HepG2 (cell line): ENCODE data around the gene EIF5. TPM values are rescaled to one million over a fixed set of nuclear protein-coding genes. Genes with fewer than 3 reads are reported as not detected.

Experiments
- KLF11 ChIP-seq: IDR thresholded peaks from 2 replicates; pipeline ENCODE4 v1.6.1; 2016; ENCODE audit warnings: missing compliant biosample characterization
- NCOR1 ChIP-seq: fragments of 200-600 bp; sonication (generic); IDR thresholded peaks from 2 replicates; pipeline ENCODE4 v1.7.0; 2017; ENCODE audit warnings: antibody characterized with exemption, low read length, borderline replicate concordance
- NKX3-1 ChIP-seq: sonication (generic); formaldehyde crosslinking; IDR thresholded peaks from 2 replicates; pipeline ENCODE4 v1.5.0; 2020; ENCODE audit warnings: missing genetic modification reagents
- PHF21A ChIP-seq: sonication (generic); formaldehyde crosslinking; IDR thresholded peaks from 2 replicates; pipeline ENCODE4 v1.5.0; 2020; ENCODE audit warnings: mild to moderate bottlenecking, missing genetic modification reagents
- SMC3 ChIP-seq: IDR thresholded peaks from 2 replicates; pipeline ENCODE4 v1.6.1; 2011; ENCODE audit warnings: low read length, improper control_type of control experiment
- TAF15 ChIP-seq: fragments of 200-400 bp; formaldehyde crosslinking; IDR thresholded peaks from one replicate; pipeline ENCODE4 v1.6.1; 2018; ENCODE audit warnings: mild to moderate bottlenecking, low read depth, low read length; ENCODE audit not compliant: poor library complexity, severe bottlenecking
- TRIM24 ChIP-seq: sonication (generic); formaldehyde crosslinking; IDR thresholded peaks from 2 replicates; pipeline ENCODE4 v1.8.0; 2022; ENCODE audit warnings: mild to moderate bottlenecking, missing genetic modification reagents
- U2AF1 ChIP-seq: fragments of 200-400 bp; formaldehyde crosslinking; optimal IDR thresholded peaks from 2 replicates; pipeline ENCODE3; 2017; ENCODE audit warnings: mild to moderate bottlenecking, low read depth, low read length
- ZNF317 ChIP-seq: sonication (generic); formaldehyde crosslinking; IDR thresholded peaks from 2 replicates; pipeline ENCODE4 v1.5.0; 2020; ENCODE audit warnings: mild to moderate bottlenecking, missing genetic modification reagents
- ZNF772 ChIP-seq: sonication (generic); formaldehyde crosslinking; IDR thresholded peaks from 2 replicates; pipeline ENCODE4 v1.5.0; 2020; ENCODE audit warnings: mild to moderate bottlenecking, missing genetic modification reagents
- ZNF790 ChIP-seq: sonication (generic); formaldehyde crosslinking; IDR thresholded peaks from 2 replicates; pipeline ENCODE4 v1.8.0; 2022; ENCODE audit warnings: missing genetic modification reagents, mild to moderate bottlenecking, borderline replicate concordance
- ZNF883 ChIP-seq: sonication (generic); formaldehyde crosslinking; IDR thresholded peaks from 2 replicates; pipeline ENCODE4 v1.5.1; 2020; ENCODE audit warnings: mild to moderate bottlenecking, missing genetic modification reagents; ENCODE audit errors: not compliant biosample characterization
- polyA plus RNA-seq, 8 experiments: library from polyadenylated mRNA; depleted of rRNA in 3 of 8; stranded (reverse) in 7 of 8; unstranded in 1 of 8; fragments of >200 nt; fragmentation: Illumina TruSeq in 4 of 8; extraction: Trizol in 4 of 8; gene quantifications; 2 replicates each; pipeline versions ENCODE4 v1.2.1 to v1.2.3, GENCODE V29; 2011 to 2016; ENCODE audit warnings: low read depth in 4 of 8, missing spikeins in 1 of 8, mixed read lengths in 1 of 8; ENCODE audit not compliant: insufficient read depth in 1 of 8
- total RNA-seq, 5 experiments: library from RNA; depleted of rRNA; stranded (reverse); fragments of >200 nt; fragmentation: Illumina TruSeq; extraction: Trizol; gene quantifications; 2 replicates each; pipeline ENCODE4 v1.2.3, GENCODE V29; 2016; ENCODE audit warnings: low read depth in 1 of 5
- TF ChIP-seq, protein P1 (sequence below): sonication (generic); formaldehyde crosslinking; IDR thresholded peaks from 2 replicates; pipeline ENCODE4 v1.4.0; 2020; ENCODE audit warnings: missing genetic modification reagents
- TF ChIP-seq, protein P2 (sequence below): IDR thresholded peaks from 2 replicates; pipeline ENCODE4 v1.6.1; 2018; ENCODE audit warnings: missing genetic modification reagents, mild to moderate bottlenecking, missing compliant biosample characterization
- TF ChIP-seq, protein P3 (sequence below): sonication (generic); formaldehyde crosslinking; IDR thresholded peaks from 2 replicates; pipeline ENCODE4 v1.8.0; 2022; ENCODE audit warnings: missing genetic modification reagents, mild to moderate bottlenecking, inconsistent platforms, borderline replicate concordance

The EIF5 gene
- total and polyA plus RNA-seq, 2 of the 13 experiments (the other 11 are each of a cell fraction or from before 2014, with no cell fraction given) = 189 to 281 TPM

DNA sequence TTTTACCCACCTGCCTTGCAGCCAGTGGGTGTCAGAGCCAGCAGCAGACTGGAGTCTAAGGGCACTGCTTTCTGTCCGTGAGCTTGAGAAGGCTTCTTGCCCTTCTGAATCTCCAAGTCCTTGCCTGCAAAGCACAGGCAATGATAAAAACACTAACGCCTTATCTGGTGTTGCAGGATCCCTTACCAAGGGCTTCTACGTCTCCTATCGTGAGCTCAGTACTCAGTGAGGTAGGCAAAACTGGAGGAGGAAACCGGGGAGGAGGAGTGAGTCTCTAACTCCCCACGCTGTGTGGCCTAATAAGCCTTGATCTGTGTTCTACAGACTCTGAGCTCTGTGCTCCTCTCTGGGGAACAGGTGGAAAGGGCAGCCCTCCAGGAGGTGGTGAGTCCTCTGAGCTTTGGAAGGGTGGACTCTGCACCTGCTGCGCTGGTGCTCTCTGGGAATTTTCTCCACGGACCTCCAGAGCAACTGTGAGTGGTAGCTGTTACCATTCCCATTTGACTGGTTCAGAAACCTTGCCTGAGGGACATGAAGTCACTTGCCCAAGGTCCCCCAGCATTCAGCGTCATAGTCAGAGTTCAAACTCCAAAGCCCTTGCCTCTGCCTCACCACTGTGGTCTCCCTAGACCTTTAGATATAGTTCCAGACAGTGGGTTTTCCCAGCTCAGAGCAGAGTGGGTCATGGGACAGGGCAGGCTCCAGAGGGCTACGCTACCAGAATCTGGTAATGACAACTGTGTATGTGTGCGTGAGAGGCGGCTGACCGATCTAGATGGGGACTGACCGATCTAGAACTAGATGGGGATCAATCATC lies 44.2 kb downstream of the EIF5 start (continued):
- TF ChIP-seq TAF15 = no peak
- TF ChIP-seq ZNF317 (CRISPR knock-in tag) = 0 out of 2 replicates have a peak, but pooled peaks have one; percentile 46
- no peak for TF ChIP-seq KLF11 (CRISPR knock-in tag)
- peak; percentile 61; the same call in 1 of the 2 replicates for TF ChIP-seq NCOR1
- 0 out of 2 replicates have a peak, but pooled peaks have one; percentile 34 for TF ChIP-seq ZNF772 (CRISPR knock-in tag)
- TF ChIP-seq U2AF1 = no peak
- TF ChIP-seq, protein P1, sequence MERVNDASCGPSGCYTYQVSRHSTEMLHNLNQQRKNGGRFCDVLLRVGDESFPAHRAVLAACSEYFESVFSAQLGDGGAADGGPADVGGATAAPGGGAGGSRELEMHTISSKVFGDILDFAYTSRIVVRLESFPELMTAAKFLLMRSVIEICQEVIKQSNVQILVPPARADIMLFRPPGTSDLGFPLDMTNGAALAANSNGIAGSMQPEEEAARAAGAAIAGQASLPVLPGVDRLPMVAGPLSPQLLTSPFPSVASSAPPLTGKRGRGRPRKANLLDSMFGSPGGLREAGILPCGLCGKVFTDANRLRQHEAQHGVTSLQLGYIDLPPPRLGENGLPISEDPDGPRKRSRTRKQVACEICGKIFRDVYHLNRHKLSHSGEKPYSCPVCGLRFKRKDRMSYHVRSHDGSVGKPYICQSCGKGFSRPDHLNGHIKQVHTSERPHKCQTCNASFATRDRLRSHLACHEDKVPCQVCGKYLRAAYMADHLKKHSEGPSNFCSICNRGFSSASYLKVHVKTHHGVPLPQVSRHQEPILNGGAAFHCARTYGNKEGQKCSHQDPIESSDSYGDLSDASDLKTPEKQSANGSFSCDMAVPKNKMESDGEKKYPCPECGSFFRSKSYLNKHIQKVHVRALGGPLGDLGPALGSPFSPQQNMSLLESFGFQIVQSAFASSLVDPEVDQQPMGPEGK (CRISPR knock-in tag) = no peak
- no peak for TF ChIP-seq ZNF790 (CRISPR knock-in tag)
- no peak for TF ChIP-seq SMC3
- TF ChIP-seq, protein P2, sequence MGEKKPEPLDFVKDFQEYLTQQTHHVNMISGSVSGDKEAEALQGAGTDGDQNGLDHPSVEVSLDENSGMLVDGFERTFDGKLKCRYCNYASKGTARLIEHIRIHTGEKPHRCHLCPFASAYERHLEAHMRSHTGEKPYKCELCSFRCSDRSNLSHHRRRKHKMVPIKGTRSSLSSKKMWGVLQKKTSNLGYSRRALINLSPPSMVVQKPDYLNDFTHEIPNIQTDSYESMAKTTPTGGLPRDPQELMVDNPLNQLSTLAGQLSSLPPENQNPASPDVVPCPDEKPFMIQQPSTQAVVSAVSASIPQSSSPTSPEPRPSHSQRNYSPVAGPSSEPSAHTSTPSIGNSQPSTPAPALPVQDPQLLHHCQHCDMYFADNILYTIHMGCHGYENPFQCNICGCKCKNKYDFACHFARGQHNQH = no peak
- TF ChIP-seq TRIM24 = no peak
- 0 out of 2 replicates have a peak, but pooled peaks have one; percentile 41 for TF ChIP-seq PHF21A
- TF ChIP-seq, protein P3, sequence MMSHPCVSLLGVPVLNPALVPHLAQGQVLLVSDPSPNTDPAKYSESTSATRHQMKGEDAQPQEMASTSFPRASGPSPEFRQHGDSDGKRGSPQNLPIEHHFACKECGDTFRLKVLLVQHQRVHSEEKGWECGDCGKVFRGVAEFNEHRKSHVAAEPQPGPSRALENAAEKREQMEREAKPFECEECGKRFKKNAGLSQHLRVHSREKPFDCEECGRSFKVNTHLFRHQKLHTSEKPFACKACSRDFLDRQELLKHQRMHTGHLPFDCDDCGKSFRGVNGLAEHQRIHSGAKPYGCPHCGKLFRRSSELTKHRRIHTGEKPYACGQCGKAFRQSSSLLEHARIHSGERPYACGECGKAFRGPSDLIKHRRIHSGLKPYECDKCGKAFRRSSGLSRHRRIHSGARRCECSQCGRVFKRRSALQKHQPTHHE (CRISPR knock-in tag) = no peak
- TF ChIP-seq NKX3-1 = no peak
- TF ChIP-seq ZNF883 (CRISPR knock-in tag) = no peak
